Calu3 (cell line): ENCODE measurements around the gene ITIH4. TPM values are rescaled to one million over a fixed set of nuclear protein-coding genes. Genes with fewer than 3 reads are reported as not detected.

Source experiments
- BruUV-seq: library from RNA; stranded (reverse); fragments of 400-500 nt; replicated peaks from 2 replicates; lab custom pipeline; 2021; lab: Mats Ljungman, UMichigan
- CTCF ChIA-PET: fragments of 300-600 bp; sonication (Branson Sonifier 250); formaldehyde crosslinking; loops from one replicate; lab custom pipeline; 2022; ENCODE audit warnings: antibody characterized with exemption; lab: Charles Lee
- DNase-seq: peaks from one replicate; pipeline ENCODE4 v3.0.0; 2022
- H3K27ac Mint-ChIP-seq: one replicate; pipeline ENCODE4 v1.8.0; 2022; ENCODE audit warnings: mixed read lengths; ENCODE audit not compliant: unreplicated experiment
- H3K27me3 Mint-ChIP-seq: one replicate; pipeline ENCODE4 v1.8.0; 2022; ENCODE audit warnings: mixed read lengths; ENCODE audit not compliant: unreplicated experiment
- H3K36me3 Mint-ChIP-seq: one replicate; pipeline ENCODE4 v1.8.0; 2022; ENCODE audit warnings: mild to moderate bottlenecking, moderate library complexity, mixed read lengths; ENCODE audit not compliant: insufficient read depth, unreplicated experiment
- H3K4me1 Mint-ChIP-seq: one replicate; pipeline ENCODE4 v1.8.0; 2022; ENCODE audit warnings: mild to moderate bottlenecking, low read depth, mixed read lengths; ENCODE audit not compliant: unreplicated experiment
- H3K4me3 Mint-ChIP-seq: one replicate; pipeline ENCODE4 v1.8.0; 2022; ENCODE audit warnings: mild to moderate bottlenecking, low read depth, moderate library complexity, mixed read lengths; ENCODE audit not compliant: unreplicated experiment
- H3K9me3 Mint-ChIP-seq: one replicate; pipeline ENCODE4 v1.8.0; 2022; ENCODE audit warnings: low read depth, mixed read lengths; ENCODE audit not compliant: unreplicated experiment
- CTCF ChIP-seq: fragments of 200-600 bp; IDR thresholded peaks from one replicate; pipeline ENCODE4 v1.8.0; 2022; ENCODE audit warnings: antibody characterized with exemption; ENCODE audit not compliant: unreplicated experiment
- intact Hi-C: fragments of 100-400 bp; cut with micrococcal nuclease; formaldehyde crosslinking; loops from one replicate; pipeline ENCODE4 v1.10.0; 2022; ENCODE audit not compliant: unreplicated experiment
- total RNA-seq: library from RNA; stranded (reverse); gene quantifications from 2 replicates; pipeline ENCODE4 v1.2.3, GENCODE V29; 2022

The ITIH4 gene
- total RNA-seq, 1 experiment from 2014 or later, result 3.0 TPM

- peaks cover 23% of the 10 kb centered on the region for H3K27me3 Mint-ChIP-seq
- TF ChIP-seq CTCF, result no peak
- DNase-seq, result no peak
- H3K4me3 Mint-ChIP-seq, result no peak overlapping the region
- intact Hi-C loops, result no loop called here
- H3K27ac Mint-ChIP-seq, result no peak overlapping the region
- no peaks in the 10 kb centered on the region for H3K36me3 Mint-ChIP-seq
- BruUV-seq, result no TSS peak
- H3K9me3 Mint-ChIP-seq, result no peaks in the 10 kb centered on the region
- no peaks in the 10 kb centered on the region for H3K4me1 Mint-ChIP-seq
- CTCF ChIA-PET, result no interaction called here
These were observed 34.1 kb downstream of the ITIH4 start for GRCh38 chr3:52796411-52796810.

GRCh38 chr3:52795298-52795900 is 35.1 kb downstream of the ITIH4 start:
- Mint-ChIP-seq H3K27me3 (peaks cover 33% of the 10 kb centered on the region), H3K27ac (no peak overlapping the region), H3K9me3 (no peaks in the 10 kb centered on the region), H3K4me3 (no peak overlapping the region), H3K4me1 (no peaks in the 10 kb centered on the region), H3K36me3 (no peaks in the 10 kb centered on the region)
- no TSS peak for BruUV-seq
- no peak for DNase-seq
- intact Hi-C loops, result no loop called here
- TF ChIP-seq CTCF, result no peak
- CTCF ChIA-PET, result no interaction called here

GRCh38 chr3:52794612-52795099 is 35.8 kb downstream of the ITIH4 start, which contains the start of gene ITIH3:
TSS of gene ITIH3 (plus strand) at chr3:52794796. CDS start at chr3:52794804, 8 bp downstream.
- Mint-ChIP-seq H3K36me3 (no peaks in the 10 kb centered on the region), H3K4me1 (no peaks in the 10 kb centered on the region), H3K4me3 (no peak within 1 kb of the TSS), H3K9me3 (no peaks in the 10 kb centered on the region), H3K27ac (no peak within 1 kb of the TSS), H3K27me3 (peaks cover 40% of the 10 kb centered on the region)
- no peak for DNase-seq
- BruUV-seq, result no TSS peak
- no peak for TF ChIP-seq CTCF
- intact Hi-C loops, result no loop called here
- CTCF ChIA-PET, result no interaction called here

GRCh38 chr3:52793702-52794611 is 36.5 kb downstream of the ITIH4 start:
- no peak for TF ChIP-seq CTCF
- H3K27me3 Mint-ChIP-seq, result peaks cover 47% of the 10 kb centered on the region
- H3K9me3 Mint-ChIP-seq, result no peaks in the 10 kb centered on the region
- no TSS peak for BruUV-seq
- no peak overlapping the region for H3K27ac Mint-ChIP-seq
- no peak overlapping the region for H3K4me3 Mint-ChIP-seq
- CTCF ChIA-PET, result interaction anchor here (0.7 kb wide), 1 partner anchor 43 kb away, joined by 4 read pairs; no protein-coding TSS in a partner anchor
- H3K36me3 Mint-ChIP-seq, result no peaks in the 10 kb centered on the region
- intact Hi-C loops, result no loop called here
- H3K4me1 Mint-ChIP-seq, result no peaks in the 10 kb centered on the region
- no peak for DNase-seq
